ENCODE results near the gene TXNDC11. TPM values are rescaled to one million over a fixed set of nuclear protein-coding genes. Genes with fewer than 3 reads are reported as not detected.

TXNDC11 gene
- total RNA-seq, 4 donors from 2014 or later = 69.3 to 89.4 (median 76.9) TPM

- Histone ChIP-seq H3K9me3 (no peaks in the 10 kb centered on the region), H3K36me3 (peaks cover 0 to 6% (median 0%) of the 10 kb centered on the region in 3 donors), H3K27me3 (no peaks in the 10 kb centered on the region), H3K4me1 (peaks cover 0 to 60% (median 17%) of the 10 kb centered on the region in 4 donors), H3K27ac (peak overlapping the region; percentile 81 to 94 (median 83)), H3K4me3 (no peak overlapping the region)
- DNase-seq = no peak
- TF ChIP-seq CTCF (IDR thresholded peaks at IDR 0.05) = no peak
- no peak for TF ChIP-seq POLR2A (IDR thresholded peaks at IDR 0.05)
These were observed 41.3 kb upstream of the TXNDC11 start for GRCh38 chr16:11784038-11784369.

DNA sequence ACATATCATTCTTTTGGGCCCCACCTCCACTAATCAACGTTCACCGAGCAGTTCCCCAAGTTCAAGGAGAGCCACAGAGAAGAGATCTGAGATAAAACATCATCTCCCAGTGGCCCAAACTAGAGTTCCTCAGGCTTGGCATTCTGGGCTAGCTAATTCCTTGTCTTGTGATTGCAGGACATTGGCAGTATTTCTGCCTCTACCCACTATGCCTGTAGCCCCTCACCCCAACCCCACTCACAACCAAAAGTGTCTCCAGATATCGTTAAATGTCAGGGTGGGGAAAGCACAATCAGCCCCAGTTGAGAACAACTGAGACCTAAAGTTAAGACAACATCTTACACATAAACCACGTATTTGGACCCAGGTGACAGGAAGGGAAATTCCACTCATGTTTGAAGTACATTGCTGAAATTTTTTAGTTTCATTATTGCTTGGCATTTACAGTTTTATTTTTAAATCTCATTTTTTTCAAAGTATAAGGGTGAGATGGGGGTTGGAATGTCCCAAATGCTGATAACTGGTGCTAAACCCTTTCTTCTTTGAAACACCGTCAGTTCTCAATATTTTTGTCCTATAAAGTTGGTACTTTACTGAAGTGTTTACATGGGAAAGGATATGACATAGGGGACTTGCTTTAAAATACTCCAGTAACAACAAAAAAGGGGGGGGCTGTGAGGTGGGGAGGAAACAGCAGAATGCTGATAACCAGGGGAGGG is 40.8 kb upstream of the TXNDC11 start:
- Histone ChIP-seq H3K4me3 (peak overlapping the region in 3 of 4 donors; percentile 15 to 42 (median 22)), H3K4me1 (peaks cover 0 to 54% (median 17%) of the 10 kb centered on the region in 4 donors), H3K36me3 (peaks cover 0 to 11% (median 0%) of the 10 kb centered on the region in 3 donors), H3K27me3 (no peaks in the 10 kb centered on the region), H3K9me3 (no peaks in the 10 kb centered on the region), H3K27ac (peak overlapping the region; percentile 81 to 94 (median 83))
- no peak for TF ChIP-seq POLR2A (IDR thresholded peaks at IDR 0.05)
- no peak for TF ChIP-seq CTCF (IDR thresholded peaks at IDR 0.05)
- peak in 1 of 3 donors; percentile 54 for DNase-seq

- H3K27me3 ChIP-seq = no peaks in the 10 kb centered on the region
These were observed 39.1 kb upstream of the TXNDC11 start for GRCh38 chr16:11781773-11782172.

GRCh38 chr16:11780991-11781680 is 38.5 kb upstream of the TXNDC11 start:
- peaks cover 0 to 48% (median 17%) of the 10 kb centered on the region in 4 donors for H3K4me1 ChIP-seq

More at GRCh38 chr16:11781773-11782172, 39.1 kb upstream of the TXNDC11 start:
- TF ChIP-seq CTCF (IDR thresholded peaks at IDR 0.05) = no peak
- no peak for TF ChIP-seq POLR2A (IDR thresholded peaks at IDR 0.05)
- no peak overlapping the region for H3K4me3 ChIP-seq
- no peak for DNase-seq
- no peaks in the 10 kb centered on the region for H3K9me3 ChIP-seq
- peak overlapping the region; percentile 81 to 94 (median 83) for H3K27ac ChIP-seq
- peaks cover 0 to 51% (median 17%) of the 10 kb centered on the region in 4 donors for H3K4me1 ChIP-seq
- H3K36me3 ChIP-seq = peaks cover 0 to 28% (median 0%) of the 10 kb centered on the region in 3 donors

DNA sequence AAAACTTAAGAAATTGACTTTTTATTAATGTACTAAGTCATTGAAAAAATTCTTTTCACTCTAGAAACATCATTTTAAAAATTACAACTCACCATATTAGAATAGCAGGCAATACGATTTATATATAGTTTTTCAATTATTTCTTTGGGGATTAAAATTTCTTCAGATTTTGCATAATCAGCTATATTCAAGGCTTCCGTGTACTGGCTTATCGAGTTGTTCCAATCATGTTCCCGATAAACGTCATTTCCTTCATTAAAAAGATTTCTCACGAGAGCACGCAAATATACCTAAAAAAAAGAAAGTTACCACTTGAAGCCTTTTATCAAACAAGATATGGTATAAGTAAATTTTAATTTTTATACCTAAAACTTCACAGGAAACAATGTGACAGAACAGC is 36.4 kb upstream of the TXNDC11 start:
- DNase-seq = no peak
- TF ChIP-seq POLR2A (IDR thresholded peaks at IDR 0.05) (no peak), CTCF (IDR thresholded peaks at IDR 0.05) (no peak)
- Histone ChIP-seq H3K27ac (no peak overlapping the region), H3K9me3 (no peaks in the 10 kb centered on the region), H3K4me3 (no peak overlapping the region), H3K36me3 (peaks cover 0 to 55% (median 0%) of the 10 kb centered on the region in 3 donors), H3K27me3 (no peaks in the 10 kb centered on the region), H3K4me1 (peaks cover 0 to 34% (median 17%) of the 10 kb centered on the region in 4 donors)

More at GRCh38 chr16:11780991-11781680, 38.5 kb upstream of the TXNDC11 start:
- Histone ChIP-seq H3K9me3 (no peaks in the 10 kb centered on the region), H3K4me3 (no peak overlapping the region), H3K27ac (peak overlapping the region in 3 of 4 donors; percentile 81 to 83 (median 83)), H3K27me3 (no peaks in the 10 kb centered on the region), H3K36me3 (peaks cover 0 to 35% (median 0%) of the 10 kb centered on the region in 3 donors)
- TF ChIP-seq POLR2A (IDR thresholded peaks at IDR 0.05) (no peak), CTCF (IDR thresholded peaks at IDR 0.05) (no peak)
- no peak for DNase-seq
